ENCODE results near the gene DNA2.

DNA sequence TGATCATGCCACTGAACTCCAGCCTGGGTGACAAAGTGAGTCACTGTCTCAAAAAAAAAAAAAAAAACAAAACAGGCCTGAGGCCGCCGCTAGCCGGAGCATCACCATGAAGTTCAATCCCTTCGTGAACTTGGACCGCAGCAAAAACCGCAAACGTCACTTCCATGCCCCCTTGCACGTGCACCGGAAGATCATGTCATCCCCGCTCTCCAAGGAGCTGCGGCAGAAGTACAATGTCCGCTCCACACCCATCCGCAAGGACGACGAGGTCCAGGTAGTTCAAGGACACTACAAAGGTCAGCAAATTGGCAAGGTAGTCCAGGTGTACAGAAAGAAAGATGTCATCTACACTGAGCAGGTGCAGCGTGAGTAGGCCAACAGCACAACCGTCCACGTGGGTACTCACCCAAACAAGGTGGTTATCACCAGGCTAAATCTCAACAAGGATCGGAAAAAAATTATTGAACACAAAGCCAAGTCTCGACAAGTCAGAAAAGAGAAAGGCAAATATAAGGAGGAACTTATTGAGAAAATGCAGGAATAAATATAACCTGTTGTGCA, 47.2 kb downstream of the DNA2 start:
- TF ChIP-seq CTCF (IDR thresholded peaks at IDR 0.05 in 8 of 11, conservative IDR thresholded peaks at IDR 0.05 in 3 of 11): no peak
- no peak for TF ChIP-seq POLR2AphosphoS5 (IDR thresholded peaks at IDR 0.05)
- TF ChIP-seq POLR2A (IDR thresholded peaks at IDR 0.05): no peak

Measured in spleen (tissue), 7 donors.